ENCODE data around the gene ELOVL6.
"Not testable (repeated sequence)": the region's sequence is repeated elsewhere in the genome, so short reads cannot be mapped to it uniquely, and the experiment has no call there.

The ELOVL6 gene

DNA sequence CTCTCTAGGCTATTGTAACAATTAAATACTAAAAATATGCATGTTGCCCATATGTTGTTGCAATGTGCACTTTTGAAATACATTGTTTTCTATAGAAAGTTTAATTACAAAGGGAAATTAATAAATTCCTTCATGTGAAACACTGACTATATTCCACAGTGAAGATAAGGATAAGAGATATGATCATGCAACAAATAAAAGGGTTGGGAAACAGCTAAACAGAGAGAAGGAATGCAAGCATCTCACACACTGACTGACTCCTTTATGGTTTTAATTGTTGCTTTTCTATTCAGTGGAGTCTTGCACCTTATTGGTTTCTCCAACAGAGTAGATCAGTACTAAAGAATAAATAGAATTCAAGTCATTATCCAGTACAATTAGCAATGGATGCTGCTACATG is 37.8 kb downstream of the ELOVL6 start:
- no peak for DNase-seq (ENCODE audit: low read depth in 2 of 2)

DNA sequence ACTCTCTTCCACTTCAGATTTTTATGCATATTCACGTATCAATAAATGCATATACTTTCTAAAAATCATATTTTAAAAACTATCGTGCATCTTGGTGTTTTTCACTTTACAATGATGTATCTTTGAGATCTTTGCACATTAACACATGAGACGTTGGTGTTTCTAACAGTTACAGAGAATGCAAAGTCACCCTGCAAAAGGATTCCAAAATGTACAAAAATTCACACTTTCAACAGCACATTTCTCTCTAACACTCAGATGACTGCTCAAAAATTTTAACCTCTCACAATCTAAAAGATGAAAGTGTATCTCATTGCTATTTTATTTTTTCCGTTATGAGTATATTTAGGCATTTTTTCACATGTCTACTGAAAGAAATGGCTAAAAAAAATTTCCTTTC is 38.9 kb downstream of the ELOVL6 start:
- no peak for DNase-seq (ENCODE audit: low read depth in 2 of 2)

DNA sequence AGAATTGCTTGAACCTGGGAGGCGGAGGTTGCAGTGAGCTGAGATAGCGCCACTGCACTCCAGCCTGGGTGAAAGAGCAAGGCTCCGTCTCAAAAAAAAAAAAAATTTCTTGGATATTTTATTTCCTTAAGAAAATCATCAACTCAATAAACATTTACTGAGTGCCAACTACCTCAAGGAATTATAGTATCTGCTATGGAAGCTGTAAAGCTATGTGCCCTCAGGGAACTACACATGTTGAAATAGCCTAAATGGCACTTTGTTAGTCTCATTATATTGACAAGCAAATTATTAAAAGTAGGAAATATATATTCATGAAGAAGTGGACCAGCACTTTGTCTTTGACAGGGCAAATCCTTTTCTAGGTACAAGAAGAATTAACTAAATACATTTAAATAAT is 40.8 kb downstream of the ELOVL6 start:
- DNase-seq (ENCODE audit: low read depth in 2 of 2), result no peak

DNA sequence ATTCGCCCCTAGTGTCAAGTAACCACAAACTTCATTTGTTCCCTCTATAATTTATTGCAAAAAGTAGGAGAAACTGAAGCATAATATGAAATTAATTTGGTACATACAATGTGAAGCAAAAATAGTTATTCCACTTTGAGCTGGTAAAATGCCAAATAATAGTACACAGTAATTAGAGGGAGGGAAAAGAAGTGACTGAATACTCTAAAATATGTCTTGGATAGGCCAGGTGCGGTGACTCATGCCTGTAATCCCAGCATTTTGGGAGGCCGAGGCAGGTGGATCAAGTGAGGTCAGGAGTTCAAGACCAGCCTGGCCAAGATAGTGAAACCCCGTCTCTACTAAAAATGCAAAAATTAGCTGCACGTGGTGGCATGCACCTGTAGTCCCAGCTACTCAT is 41.2 kb downstream of the ELOVL6 start:
- DNase-seq (ENCODE audit: low read depth in 2 of 2), result not testable (repeated sequence)

DNA sequence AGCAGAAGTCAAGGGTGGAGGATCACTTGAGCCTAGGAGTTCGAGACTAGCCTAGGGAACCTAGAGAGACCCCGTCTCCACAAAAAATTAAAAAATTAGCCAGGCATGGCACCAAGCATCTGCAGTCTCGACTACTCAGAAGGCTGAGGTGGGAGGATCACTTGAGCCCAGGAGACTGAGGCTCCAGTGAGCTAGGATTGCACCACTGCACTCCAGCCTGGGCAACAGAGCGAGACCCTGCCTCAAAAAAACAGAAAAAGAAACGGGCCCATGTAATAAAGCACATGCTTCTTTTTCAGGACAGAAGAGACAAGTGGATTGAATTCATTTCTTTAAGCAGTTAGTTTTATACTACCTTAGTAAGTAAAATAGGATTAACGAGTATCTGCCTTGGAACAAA is 42.0 kb downstream of the ELOVL6 start:
- DNase-seq (ENCODE audit: low read depth in 2 of 2), result no peak

DNA sequence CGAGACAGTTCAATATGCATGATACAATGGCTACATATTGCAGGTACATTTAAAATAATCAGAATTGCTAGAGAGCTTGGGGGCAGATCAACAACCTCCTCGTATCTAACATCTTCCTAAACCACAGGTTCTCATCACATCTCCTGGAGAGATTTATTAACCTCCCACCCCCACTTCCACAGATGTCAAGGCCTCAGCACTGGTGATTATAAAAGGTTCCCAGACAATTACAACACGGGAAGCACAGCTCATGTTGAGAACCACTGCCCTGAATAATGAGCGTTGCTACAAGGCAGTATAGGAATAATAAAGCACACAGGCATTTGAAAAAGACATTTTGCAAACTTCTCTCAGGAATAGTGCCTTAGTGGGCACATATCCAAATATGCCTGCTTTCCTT is 42.8 kb downstream of the ELOVL6 start:
- DNase-seq (ENCODE audit: low read depth in 2 of 2), result no peak

DNA sequence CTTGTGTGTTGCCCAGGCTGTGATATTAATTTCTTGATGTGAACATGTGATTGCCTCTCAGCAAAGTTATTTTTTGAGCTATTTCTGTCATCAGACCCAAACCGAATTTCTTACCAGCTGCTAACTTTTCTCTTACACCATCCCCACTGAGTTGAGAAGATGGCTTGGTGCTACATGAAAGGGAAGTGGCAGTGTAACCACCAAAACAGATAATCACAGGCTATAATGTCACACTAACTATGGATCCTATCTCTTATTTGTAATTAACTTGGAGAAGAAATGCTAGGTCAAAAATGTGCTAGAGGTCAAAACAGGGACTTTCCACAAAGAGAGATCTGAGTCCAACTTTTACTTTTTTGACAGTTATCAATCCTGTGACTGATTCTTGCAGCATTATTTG is 43.8 kb downstream of the ELOVL6 start:
- DNase-seq (ENCODE audit: low read depth in 2 of 2), result no peak

DNA sequence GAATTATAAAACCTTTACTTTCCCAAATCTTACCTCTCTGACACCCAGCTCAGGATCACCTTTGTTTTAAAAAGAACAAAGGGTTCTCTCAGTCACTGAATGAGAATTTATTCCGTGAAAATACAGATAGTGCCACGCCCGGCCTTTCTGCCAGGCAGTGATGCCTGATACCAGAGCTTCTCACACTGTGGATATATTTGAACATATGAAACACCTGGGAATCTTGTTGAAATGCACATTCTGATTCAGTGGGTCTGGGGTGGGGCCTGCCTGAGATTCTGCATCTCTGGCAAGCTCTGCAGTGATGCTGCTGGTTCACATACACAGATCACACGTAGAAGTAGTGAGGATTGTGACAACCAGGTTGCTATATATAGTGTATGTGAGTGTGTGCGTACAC is 46.0 kb downstream of the ELOVL6 start:
- no peak for DNase-seq (ENCODE audit: low read depth in 2 of 2)

DNA sequence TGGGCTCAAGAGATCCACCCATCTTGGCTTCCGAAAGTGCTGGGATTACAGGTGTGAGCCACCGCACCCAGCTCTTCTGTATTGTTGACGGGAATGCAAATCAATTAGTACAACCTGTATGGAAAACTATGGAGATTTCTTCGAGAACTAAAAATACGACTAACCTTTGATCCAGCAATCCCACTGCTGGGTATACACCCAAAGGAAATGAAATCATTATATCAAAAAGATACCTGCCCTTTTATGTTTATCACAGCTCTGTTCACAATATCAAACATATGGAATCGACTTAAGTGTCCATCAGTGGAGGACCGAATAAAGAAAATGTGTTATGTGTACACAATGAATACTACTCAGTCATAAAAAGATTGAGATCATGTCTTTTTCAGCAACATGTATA is 49.3 kb downstream of the ELOVL6 start:
- DNase-seq (ENCODE audit: low read depth in 2 of 2), result no peak

DNA sequence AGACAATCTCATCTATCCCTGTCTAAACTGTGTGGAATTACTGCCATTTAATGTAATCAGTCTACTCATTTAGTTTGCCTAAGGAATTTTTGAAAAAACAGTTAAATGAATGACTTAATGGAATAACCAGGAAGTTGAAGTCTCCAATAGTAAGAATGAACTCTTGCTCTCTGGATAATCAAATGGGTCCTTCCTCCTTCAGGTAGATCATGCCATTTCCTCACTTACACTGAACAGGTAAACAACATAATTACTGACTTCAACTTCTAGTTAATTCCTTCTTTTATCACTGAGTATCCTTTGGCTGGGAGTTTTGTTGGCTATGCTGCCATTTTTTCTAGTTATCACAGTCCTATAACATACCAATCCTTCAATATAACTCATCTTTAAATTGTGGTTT is 56.0 kb downstream of the ELOVL6 start:
- DNase-seq (ENCODE audit: low read depth in 2 of 2), result no peak

DNA sequence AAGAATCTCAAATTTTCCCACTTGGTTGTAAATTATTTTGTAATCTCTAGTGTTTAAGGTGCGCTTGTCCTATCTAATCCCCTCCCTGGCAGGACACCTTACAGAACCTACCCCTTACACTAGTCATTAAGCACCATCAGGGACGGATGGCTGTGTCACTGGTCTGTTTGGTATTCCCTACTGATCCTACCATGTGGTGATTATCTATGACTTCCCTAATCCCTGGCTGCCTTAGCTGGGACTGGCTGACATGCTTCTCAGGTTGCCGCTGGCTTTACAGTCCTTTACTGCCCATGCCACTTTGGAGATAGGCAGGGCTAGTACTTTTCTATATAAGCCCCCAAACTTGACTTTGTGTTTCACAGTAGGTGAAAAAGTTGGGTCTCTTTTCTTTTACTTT is 58.6 kb downstream of the ELOVL6 start:
- DNase-seq (ENCODE audit: low read depth in 2 of 2), result no peak

DNA sequence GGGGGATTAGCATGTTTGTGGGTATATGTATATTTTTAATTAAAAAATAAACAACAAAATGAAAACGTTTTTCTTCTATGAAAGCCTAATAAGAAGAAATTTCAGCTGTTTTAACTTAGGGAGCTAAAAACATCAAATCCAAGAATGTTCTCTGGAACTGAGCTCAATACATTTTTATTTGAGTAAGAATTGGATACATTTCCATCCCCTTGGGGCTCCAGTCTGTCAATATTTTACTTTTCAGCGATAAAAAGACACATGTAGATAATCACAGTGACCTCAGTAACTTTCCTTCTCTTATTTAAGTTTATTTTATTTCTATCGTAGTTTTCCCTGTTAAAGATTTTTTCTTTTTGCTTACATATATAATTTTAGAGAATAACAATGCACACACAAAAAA is 59.3 kb downstream of the ELOVL6 start:
- no peak for DNase-seq (ENCODE audit: low read depth in 2 of 2)

DNA sequence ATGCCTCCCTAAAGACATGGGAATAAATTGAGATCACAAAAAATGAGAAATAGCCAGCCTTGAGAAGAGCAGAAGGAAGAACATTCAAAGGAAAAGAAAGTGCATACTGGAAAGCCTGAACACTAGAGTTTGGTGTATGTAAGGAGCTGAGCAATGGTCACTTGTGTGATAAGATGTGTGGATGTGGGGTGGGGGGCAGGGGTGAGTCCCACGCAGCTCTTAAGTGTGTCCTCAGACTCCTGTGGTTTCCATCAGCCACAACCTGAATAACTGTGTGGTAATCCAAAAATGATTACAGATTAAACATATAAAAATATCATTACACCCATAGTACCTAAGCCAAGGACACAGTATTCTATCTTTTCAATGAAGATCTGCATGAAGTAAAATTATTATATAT is 59.9 kb downstream of the ELOVL6 start:
- DNase-seq (ENCODE audit: low read depth in 2 of 2), result no peak

DNA sequence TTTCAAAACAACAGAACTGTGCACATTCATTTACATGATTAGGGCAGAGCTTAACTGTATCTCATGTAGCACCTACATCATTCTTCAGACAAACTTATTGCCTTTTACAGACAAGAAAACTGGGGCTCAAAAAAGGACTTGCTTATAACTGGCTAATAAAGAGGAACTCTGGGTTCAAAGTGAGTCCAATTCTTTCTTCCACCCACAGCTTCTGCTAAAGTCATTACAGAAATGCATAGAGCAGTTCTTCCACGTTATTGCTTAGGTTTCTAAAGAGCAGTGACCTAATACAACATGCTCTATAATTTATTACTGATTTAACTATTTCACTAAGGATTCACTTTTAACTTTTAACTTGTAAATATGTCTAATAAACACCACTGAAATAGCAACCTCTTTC is 60.6 kb downstream of the ELOVL6 start:
- no peak for DNase-seq (ENCODE audit: low read depth in 2 of 2)

DNA sequence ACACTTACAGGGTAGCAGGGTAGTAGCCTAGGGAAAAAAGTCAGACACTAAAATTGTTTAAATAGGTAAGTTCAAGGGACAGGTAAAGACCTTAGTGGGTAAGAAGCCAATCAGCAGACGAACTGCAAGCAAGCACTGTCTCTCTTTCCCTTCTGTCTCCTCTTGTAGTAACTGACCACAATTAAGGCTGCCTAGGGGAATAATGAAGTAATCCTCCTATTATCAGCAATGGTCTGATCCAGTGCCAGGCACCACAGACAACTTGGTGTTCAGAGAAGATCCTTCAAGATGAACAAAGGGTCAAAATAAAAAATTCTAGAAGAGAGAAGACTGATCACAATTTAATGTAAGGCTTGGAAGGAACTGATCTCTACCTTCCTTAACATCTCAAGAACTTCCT is 62.9 kb downstream of the ELOVL6 start:
- no peak for DNase-seq (ENCODE audit: low read depth in 2 of 2)

DNA sequence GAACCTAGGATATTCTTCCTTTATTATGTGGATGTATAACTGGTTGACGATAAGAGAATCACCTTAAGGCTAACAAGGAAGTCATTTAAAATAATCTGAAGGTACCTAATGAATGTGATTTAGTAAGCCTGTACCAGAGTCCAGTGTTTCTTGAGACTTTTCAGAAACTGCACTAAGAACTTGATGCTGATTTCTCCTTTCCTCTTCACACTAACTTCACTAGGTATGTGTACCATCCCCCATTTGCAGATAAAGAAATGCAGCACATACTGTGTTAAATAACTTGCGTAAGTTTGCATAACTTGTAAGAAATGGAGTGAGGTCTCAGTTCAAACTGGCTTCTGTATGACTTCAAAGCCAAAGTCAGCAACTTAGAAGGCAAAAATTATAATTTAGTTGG is 63.3 kb downstream of the ELOVL6 start:
- DNase-seq (ENCODE audit: low read depth in 2 of 2), result no peak

DNA sequence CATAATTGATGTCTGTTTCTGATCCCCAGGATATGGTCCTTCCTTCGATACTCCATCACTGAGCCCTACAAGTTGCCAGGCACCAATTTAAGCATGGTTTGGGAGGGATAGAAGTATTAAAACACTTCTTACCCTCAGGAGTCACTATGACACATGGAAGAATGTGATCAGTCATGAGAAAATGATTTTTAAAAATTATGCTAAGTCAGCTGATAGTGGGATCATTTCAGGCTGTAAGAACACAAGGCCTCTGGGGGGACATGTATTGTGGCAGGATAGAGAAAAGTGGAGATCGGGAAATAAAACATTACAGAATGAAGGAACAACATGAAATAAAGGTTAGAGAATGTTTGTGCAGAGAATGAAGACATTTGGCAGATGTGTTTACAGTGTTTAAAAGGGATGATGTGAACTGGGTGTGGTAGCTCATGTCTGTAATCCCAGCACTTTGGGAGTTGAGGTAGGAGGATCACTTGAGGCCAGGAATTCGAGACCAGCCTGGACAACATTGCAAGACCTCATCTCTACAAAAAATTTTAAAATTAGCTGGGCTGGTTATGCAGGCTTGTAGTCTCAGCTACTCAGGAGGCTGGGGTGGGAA is 64.0 kb downstream of the ELOVL6 start:
- no peak for DNase-seq (ENCODE audit: low read depth in 2 of 2)

DNA sequence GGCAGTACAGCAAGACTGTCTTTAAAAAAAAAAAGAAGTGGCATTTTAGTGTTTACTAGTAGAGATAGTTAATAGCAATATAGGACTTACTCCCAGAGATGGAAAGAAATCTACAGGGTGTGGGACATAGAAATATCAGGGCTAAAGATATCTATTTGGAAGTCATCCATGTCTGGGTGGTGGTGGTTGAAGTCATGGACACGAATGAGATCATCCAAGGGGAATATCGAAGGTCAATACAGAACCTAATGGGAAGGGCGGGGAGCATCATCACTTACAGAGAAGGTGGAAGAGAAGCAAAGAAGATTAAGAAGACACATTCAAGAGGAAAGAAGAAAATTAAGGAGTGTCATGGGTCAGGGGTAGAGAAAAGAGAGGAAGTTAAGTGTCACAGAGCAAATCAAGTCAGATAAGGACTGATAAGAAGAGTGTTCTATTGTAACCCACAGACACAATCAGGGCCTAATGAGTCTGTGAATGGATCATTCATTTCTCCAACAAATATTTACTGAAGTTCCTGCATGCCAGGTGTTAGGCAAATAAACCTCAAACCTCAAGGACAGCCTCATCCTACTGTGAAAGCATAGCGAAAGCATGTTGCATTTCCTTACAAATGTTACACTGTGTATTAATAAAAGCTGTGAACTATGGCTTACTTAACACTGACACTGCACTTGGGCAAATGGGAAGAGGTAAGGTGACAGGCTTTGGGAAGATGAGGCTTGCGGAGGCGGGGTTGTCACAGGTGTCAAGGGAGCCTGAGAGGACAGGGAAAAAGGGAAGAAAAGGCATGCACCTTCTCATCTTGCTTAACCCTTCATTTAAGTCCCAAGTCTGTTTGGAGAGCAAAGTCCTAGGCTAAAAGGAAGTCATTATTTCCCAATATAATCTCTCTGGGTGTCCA is 65.3 kb downstream of the ELOVL6 start:
- DNase-seq (ENCODE audit: low read depth in 2 of 2), result no peak

DNA sequence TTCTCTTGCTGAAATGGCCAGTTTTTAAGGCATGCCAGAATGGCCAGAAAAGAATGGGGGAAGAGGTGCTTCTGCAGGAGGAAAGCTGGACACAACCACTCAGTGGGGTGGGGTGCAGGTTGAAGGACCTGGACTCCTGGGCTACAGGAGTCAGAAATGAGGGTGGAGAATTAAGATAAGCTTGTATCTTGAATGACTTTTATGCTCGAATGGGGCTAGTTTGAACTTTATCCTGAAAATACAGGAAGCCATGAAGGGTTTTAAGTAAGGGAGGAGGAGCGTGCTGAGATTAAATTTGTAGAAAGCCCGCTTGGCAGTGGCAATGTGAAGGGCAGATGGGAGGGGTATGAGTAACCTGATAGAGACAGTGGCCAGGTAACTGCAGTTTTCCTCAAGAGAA is 66.5 kb downstream of the ELOVL6 start:
- DNase-seq (ENCODE audit: low read depth in 2 of 2), result no peak

DNA sequence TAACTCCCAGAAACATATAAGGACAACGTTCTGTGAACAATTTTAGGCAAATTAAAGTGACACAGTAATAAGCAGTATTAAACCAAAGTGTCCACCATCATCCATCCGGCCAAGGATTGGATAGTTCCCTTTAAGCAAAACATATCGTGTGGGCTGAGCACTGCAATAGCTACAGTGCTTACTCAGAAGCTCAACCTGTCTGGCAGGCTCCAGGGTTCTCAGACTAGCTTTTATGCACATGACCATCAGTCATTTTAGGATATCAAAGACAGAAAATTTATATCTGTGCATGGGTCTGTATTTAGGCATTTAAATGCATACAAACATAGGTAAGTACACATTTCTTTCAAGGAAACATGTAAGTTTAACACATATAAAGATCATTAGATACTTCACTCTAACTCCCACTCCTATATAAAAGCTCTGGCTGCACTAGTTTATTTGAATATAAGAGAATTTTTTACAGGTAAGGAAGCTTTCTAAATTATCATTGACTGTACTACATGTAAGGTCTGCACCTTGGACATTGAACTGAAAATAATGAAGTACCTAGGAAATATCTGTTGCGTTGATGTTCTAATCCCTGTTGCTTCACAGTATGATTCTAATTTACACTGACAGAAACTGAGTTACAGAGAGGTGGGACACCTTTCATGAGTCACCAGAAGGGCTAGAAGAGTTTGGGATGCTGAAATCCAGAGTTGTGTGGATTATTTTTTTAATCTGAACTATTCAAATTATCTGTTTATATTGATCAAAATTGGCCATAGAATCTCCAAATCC is 67.6 kb downstream of the ELOVL6 start:
- no peak for DNase-seq (ENCODE audit: low read depth in 2 of 2)

DNA sequence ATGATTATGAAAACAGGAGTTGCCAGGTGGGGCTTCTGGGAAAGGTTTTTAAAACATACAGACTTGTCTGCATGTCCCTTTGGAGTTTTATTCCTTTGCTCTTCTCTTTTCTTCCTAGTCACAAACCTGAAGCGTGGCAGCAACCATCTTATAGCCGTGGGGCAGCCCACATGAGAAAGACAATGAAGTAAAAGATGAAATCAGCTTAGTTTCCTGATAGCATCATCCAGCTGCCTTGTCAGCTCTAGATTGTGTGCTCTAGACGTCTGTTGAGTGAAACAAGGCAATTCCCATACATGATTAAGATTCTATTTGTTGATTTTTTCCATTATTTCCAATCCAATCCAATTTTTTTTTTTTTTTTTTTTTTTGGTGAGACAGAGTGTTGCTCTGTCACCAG is 68.9 kb downstream of the ELOVL6 start:
- DNase-seq (ENCODE audit: low read depth in 2 of 2), result no peak

DNA sequence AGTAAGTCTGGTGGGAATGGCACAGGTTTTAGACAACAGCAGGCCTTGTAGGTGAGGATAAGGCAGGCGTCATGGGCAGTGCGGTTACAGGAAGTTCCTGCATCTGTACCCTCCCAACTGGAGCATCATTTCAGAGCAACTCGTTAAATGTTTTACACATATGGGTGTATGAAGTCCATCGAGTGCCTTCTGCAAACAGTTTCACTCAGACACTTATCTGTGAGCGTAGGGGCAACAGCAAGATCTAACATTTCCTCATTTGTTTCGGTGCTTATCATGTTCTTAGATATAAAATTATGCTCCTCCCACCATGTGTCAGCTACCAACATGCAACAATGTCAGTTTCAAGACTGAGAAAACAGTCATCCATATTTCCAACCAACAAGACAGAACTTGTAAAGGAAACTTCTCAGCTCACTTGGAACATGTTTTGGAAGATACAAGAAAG is 69.9 kb downstream of the ELOVL6 start:
- no peak for DNase-seq (ENCODE audit: low read depth in 2 of 2)

DNA sequence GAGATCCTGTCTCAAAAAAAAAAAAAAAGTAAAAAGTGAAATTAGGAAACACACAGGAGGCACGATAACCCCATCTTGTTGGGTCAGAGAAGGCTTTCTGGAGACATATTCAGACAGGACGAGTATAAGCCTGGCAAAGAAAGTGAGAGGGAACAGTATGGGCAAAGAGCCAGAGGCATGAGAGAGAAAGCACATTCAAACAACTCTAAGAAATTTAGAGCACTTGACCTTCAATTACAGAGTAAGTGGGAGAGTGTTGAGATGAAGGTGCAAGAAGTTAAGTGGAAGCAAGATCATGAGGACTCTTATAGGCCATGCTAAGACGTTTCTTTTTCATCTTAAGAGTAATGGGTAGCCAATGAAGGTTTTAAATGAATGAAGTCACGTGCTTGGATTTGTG is 70.4 kb downstream of the ELOVL6 start:
- no peak for DNase-seq (ENCODE audit: low read depth in 2 of 2)

Measured in stimulated activated CD4-positive, alpha-beta T cell treated with anti-CD3 and anti-CD28 coated beads, Interleukin-15, amount 100 ng/mL, for 48 hours (primary cell).